ENCODE measurements around the gene EID1.
"Not testable (repeated sequence)": the region's sequence is repeated elsewhere in the genome, so short reads cannot be mapped to it uniquely, and the experiment has no call there.

EID1 gene

DNA sequence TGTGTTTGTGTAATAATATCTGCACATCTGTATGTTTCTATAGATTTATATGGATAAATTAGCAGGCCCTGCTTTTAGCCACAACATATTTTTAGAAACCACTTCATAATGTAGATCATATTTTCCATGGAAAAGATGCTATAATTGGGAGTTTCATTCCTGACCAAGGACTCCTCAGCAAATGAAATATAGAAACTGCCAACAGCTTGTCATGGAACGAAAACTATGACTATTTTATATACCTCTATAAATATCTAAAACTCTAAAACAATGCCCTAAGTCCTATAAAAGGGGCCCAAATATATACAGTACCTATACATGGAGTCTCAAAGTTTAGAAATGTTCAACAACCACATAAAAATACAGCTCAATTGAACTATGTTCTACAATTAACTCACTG is 27.9 kb downstream of the EID1 start:
- Histone ChIP-seq H3K27me3 (no peaks in the 10 kb centered on the region), H3K4me2 (no peak overlapping the region), H3K27ac (no peak overlapping the region), H3K4me1 (no peaks in the 10 kb centered on the region), H4K20me1 (no peaks in the 10 kb centered on the region), H3K36me3 (no peaks in the 10 kb centered on the region), H3K9ac (no peak overlapping the region), H3K4me3 (no peak overlapping the region), H3K9me3 (no peaks in the 10 kb centered on the region)
- TF ChIP-seq Cebpa-rat (IDR thresholded peaks at IDR 0.05), result no peak

- not testable (repeated sequence) for H3K27ac ChIP-seq, H3K4me3 ChIP-seq, H4K20me1 ChIP-seq, H3K4me2 ChIP-seq, H3K36me3 ChIP-seq, H3K9ac ChIP-seq, H3K27me3 ChIP-seq, H3K9me3 ChIP-seq, H3K4me1 ChIP-seq
Measured at GRCh38 chr15:48909313-48909712, 31.4 kb downstream of the EID1 start.

DNA sequence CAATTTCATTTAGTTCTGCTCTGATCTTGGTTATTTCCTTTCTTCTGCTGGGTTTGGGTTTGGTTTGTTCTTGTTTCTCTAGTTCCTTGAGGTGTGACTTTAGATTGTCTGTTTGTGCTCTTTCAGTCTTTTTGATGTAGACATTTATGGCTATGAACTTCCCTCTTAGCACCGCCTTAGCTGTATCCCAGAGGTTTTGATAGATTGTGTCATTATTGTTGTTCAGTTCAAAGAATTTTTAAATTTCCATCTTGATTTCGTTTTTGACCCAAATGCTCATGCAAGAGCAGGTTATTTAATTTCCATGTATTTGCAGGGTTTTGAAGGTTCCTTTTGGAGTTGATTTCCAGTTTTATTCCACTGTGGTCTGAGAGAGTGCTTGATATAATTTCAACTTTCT is 32.6 kb downstream of the EID1 start:
- H3K4me3 ChIP-seq, H3K9ac ChIP-seq, H3K4me1 ChIP-seq, H3K9me3 ChIP-seq, H3K36me3 ChIP-seq, H4K20me1 ChIP-seq, H3K27ac ChIP-seq, H3K4me2 ChIP-seq, H3K27me3 ChIP-seq: not testable (repeated sequence)

- no peak for TF ChIP-seq Cebpa-rat (IDR thresholded peaks at IDR 0.05)
- Histone ChIP-seq H3K27ac (no peak overlapping the region), H3K9ac (no peak overlapping the region)
Measured at GRCh38 chr15:48913141-48913540, 35.2 kb downstream of the EID1 start.

GRCh38 chr15:48914717-48915116 is 36.8 kb downstream of the EID1 start:
- Histone ChIP-seq H3K4me1 (no peaks in the 10 kb centered on the region), H3K27ac (no peak overlapping the region), H3K4me2 (no peak overlapping the region), H4K20me1 (no peaks in the 10 kb centered on the region), H3K36me3 (no peaks in the 10 kb centered on the region), H3K9me3 (no peaks in the 10 kb centered on the region), H3K4me3 (no peak overlapping the region), H3K27me3 (no peaks in the 10 kb centered on the region), H3K9ac (no peak overlapping the region)
- TF ChIP-seq Cebpa-rat (IDR thresholded peaks at IDR 0.05), result no peak

More at GRCh38 chr15:48913141-48913540, 35.2 kb downstream of the EID1 start:
- Histone ChIP-seq H3K4me3 (no peak overlapping the region), H3K4me2 (no peak overlapping the region), H3K36me3 (no peaks in the 10 kb centered on the region), H4K20me1 (no peaks in the 10 kb centered on the region), H3K4me1 (no peaks in the 10 kb centered on the region), H3K27me3 (no peaks in the 10 kb centered on the region), H3K9me3 (no peaks in the 10 kb centered on the region)

- H3K27ac ChIP-seq, result no peak overlapping the region
- no peak overlapping the region for H3K9ac ChIP-seq
- no peaks in the 10 kb centered on the region for H3K27me3 ChIP-seq
- H3K4me2 ChIP-seq, result no peak overlapping the region
- no peaks in the 10 kb centered on the region for H4K20me1 ChIP-seq
- no peaks in the 10 kb centered on the region for H3K36me3 ChIP-seq
- no peaks in the 10 kb centered on the region for H3K9me3 ChIP-seq
- H3K4me3 ChIP-seq, result no peak overlapping the region
- no peak for TF ChIP-seq Cebpa-rat (IDR thresholded peaks at IDR 0.05)
- no peaks in the 10 kb centered on the region for H3K4me1 ChIP-seq
Measured at GRCh38 chr15:48915861-48916260, 37.9 kb downstream of the EID1 start.

DNA sequence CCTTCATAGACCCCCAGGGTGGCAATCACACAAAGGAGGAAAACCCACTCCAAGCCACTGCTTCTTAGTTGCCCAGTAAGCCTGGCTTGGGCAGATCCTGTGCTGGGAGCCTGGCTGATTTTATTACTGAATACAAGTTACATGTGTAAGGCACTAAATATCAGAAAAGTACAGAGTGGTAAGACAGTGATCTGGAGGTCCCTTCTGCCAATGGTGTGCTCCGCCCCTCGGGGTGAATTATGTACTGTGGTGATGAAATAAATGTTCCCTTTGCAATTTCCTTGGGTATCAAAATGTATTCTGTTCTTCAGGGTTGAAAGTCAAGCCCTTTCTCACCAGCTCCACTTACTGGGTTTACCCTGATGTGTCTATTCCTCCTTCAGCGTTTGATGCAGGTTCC is 38.8 kb downstream of the EID1 start:
- H3K9ac ChIP-seq, result no peak overlapping the region
- no peaks in the 10 kb centered on the region for H3K4me1 ChIP-seq
- H3K4me3 ChIP-seq, result no peak overlapping the region
- no peak overlapping the region for H3K4me2 ChIP-seq
- H4K20me1 ChIP-seq, result no peaks in the 10 kb centered on the region
- no peak for TF ChIP-seq Cebpa-rat (IDR thresholded peaks at IDR 0.05)
- H3K36me3 ChIP-seq, result no peaks in the 10 kb centered on the region
- no peak overlapping the region for H3K27ac ChIP-seq
- H3K9me3 ChIP-seq, result no peaks in the 10 kb centered on the region
- H3K27me3 ChIP-seq, result no peaks in the 10 kb centered on the region

- no peak for TF ChIP-seq Cebpa-rat (IDR thresholded peaks at IDR 0.05)
- Histone ChIP-seq H3K4me1 (no peaks in the 10 kb centered on the region), H3K27ac (no peak overlapping the region), H3K4me3 (no peak overlapping the region), H3K27me3 (no peaks in the 10 kb centered on the region), H3K9ac (no peak overlapping the region), H4K20me1 (no peaks in the 10 kb centered on the region), H3K36me3 (no peaks in the 10 kb centered on the region), H3K9me3 (no peaks in the 10 kb centered on the region), H3K4me2 (no peak overlapping the region)
Measured at GRCh38 chr15:48922046-48922445, 44.1 kb downstream of the EID1 start.

GRCh38 chr15:48924528-48925393 is 46.8 kb downstream of the EID1 start:
- Histone ChIP-seq H3K4me2 (no peak overlapping the region), H3K9me3 (no peaks in the 10 kb centered on the region), H3K36me3 (no peaks in the 10 kb centered on the region), H3K9ac (no peak overlapping the region), H3K27ac (no peak overlapping the region), H3K4me1 (no peaks in the 10 kb centered on the region), H4K20me1 (no peaks in the 10 kb centered on the region), H3K27me3 (no peaks in the 10 kb centered on the region), H3K4me3 (no peak overlapping the region)
- TF ChIP-seq Cebpa-rat (IDR thresholded peaks at IDR 0.05), result no peak

DNA sequence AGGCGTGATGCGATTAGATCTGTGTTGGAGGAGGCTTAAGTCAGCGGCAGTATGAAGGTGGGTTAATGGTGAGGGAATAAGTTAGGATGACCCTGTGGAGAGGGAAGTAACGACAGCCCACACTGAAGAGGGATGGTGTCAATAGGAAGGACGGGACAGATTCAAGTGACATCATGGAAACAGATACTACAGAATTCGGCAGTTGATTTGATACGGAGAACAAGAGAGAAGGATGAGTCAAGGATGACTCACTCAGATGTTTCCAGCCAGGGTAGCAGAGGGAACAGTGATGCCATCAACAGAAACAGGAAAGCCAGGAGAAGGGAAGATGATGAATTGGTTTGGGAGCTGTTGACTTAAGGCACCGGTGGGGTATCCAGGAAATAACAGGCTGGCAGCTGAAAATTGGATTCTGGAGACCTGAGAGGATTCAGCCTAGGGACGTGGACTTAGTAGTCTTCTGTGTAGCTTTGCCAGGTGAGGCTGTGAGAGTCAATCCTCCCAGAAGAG is 47.8 kb downstream of the EID1 start:
- H3K4me1 ChIP-seq, result no peaks in the 10 kb centered on the region
- no peak overlapping the region for H3K4me2 ChIP-seq
- no peak overlapping the region for H3K27ac ChIP-seq
- no peaks in the 10 kb centered on the region for H4K20me1 ChIP-seq
- H3K9me3 ChIP-seq, result no peaks in the 10 kb centered on the region
- no peak overlapping the region for H3K9ac ChIP-seq
- TF ChIP-seq Cebpa-rat (IDR thresholded peaks at IDR 0.05), result no peak
- H3K27me3 ChIP-seq, result no peaks in the 10 kb centered on the region
- no peaks in the 10 kb centered on the region for H3K36me3 ChIP-seq
- H3K4me3 ChIP-seq, result no peak overlapping the region
